ENCODE results near the gene INTS4.
"Not testable (repeated sequence)": the region's sequence is repeated elsewhere in the genome, so short reads cannot be mapped to it uniquely, and the experiment has no call there.

Gene INTS4

DNA sequence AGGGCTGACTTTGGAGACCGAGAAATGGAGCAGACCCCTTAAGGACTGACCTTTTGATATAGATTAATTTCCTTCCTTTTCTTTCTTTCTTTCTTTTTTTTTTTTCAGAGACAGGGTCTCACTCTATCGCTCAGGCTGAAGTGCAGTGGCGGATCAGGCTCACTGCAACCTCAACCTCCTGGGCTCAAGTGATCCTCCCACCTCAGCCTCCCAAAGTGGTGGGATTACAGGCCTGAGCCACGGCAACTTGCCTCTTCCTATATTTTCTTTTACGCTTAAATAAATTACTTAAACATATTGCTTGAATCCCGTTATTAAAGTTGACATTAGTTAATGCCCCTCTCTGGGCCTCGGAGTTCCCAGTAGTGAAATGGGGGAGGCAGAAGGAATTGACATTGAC, 29.0 kb upstream of the INTS4 start:
- DNase-seq, result no peak

DNA sequence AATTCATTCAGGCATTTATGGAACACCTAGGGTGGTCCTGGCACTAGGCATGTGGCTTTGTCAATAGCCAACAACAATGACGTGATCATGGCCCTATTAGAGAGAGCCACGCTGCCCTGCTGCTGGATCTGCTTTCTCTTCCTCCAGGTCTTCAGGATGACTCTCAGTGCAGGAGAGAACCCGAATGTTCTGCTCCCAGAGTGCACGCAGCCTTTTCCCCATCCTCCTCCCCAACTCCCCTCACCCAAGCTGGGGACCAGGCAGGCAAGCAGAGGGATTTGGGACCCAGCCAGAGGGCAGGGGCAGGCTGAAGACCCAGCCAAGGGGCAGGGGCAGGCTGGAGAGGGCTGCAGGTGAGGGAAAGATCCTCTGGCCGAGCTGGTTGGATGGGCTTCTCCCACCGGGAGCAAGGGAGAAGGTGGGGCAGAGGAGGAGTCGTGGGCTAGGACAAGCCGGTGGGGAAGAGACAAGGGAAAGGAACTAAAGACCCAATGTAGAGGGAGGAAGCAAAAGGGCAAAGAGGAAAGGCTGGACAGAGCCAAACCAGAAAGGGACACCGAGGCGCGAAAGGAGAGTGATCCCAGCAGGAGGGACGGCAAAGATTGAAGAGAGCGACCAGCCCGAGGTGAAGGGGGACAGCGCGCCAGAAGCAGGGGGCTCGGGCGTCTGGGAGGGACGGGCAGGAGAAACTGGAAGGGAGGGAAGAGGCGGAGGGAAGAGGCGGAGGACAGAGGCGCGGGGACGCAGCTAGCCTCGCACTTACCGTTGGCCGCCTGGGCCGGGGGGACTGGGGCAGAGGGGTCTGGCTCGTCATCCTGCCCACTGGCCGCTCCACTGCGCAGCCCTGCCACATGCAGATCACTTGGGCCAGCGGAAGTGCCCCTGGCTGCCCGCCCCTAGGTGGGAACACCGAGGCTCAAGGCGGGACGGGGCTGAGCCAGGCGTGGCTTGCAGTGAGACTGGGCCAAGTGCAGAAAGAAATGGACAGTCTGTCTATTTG, 28.2 kb upstream of the INTS4 start, which contains the start of gene KCTD14:
Gene KCTD14, minus strand, starts transcription at position 880 of the 1,000 bp plus-strand sequence. Its CDS starts 27 bp downstream, at position 853.
- no peak for DNase-seq

DNA sequence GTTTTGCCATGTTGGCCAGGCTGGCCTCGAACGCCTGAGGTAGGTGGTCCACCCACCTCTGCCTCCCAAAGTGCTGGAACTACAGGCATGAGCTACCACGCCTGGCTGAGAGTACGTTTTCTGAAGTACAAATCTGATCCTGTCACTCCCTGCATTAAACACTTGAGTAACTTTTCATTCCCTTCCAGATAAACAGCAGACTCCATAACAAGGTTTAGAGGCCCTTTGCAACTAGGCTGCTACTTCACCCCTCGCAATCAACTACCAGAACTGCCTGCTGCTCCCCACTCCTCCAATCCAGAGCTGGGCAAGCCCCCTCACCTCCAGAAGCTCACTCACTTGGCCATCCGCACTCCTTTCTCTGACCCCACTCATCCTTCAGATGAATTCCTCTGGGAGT, 27.1 kb upstream of the INTS4 start:
- no peak for DNase-seq

DNA sequence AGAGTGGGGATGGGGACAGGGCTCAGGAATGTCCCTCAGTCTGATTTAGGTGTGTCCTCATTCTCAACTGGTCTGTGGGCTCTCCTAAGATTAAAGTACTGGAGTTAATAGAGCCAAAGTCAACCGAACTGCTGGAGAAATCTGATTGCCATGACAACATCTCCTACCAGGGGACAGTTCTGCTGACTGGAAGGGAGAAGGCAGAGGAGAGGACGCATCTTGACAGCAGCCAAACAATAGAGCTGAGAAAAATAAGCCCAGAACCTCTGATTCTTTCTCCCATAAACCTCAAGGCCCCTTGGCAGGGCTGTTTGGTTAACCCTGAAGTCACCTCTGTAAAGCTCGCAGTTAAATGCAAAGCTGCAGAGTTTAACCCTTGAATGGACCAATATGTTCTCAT, 25.8 kb upstream of the INTS4 start:
- no peak for DNase-seq

DNA sequence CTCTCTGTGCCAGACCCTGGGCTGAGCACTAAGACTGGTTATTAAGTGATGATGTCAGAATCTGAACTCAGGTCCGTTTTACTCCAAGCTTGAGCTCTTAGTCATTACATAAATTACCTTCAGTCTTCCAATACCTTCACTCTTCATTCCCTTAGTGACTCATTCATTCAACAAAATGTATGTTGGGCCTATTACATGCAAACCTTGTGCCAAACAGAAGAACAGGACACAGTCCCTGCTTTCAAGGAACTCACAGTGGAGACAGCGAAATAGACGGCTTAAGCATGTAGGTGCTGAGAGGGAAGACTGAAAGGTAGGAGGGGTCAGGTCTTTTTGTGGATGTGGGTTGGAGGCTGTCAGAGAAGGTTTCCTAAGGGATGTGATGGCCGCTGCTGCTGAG, 25.3 kb upstream of the INTS4 start:
- DNase-seq, result no peak

DNA sequence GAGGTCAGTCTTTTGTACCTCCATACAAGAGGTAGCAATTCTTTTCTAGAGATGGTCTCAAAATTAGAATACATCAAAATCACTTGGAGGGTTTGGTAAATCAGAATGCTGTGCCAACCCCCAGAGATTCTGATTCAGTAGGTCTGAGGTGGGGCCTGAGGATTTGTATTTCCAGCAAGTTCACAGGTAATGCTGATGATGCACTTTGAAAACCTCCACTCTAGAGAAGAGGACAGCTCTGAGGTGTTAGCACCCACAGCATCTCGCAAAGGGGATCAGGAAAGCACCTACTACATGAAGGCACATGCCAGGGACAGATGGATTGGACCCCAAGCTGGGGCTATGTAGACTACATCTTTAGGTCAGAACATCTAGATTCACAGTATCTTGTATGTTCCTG, 21.4 kb upstream of the INTS4 start:
- no peak for DNase-seq

DNA sequence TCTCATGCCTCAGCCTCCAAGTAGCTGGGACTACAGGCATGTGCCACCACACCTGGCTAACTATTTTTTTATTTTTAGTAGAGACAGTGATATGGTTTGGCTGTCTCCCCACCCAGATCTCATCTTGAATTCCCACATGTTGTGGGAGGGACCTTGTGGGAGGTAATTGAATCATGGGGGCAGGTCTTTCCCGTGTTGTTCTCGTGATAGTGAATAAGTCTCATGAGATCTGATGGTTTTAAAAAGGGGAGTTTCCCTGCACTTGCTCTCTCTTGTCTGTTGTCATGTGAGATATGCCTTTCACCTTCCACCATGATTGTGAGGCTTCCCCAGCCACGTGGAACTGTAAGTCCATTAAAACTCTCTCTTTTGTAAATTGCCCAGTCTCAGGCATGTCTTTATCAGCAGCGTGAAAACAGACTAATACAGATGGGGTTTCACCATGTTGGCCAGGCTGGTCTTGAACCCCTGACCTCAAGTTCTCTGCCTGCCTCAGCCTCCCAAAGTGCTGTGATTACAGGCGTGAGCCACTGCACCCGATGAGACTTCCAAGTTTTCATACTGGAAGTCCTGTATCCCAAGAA, 20.6 kb upstream of the INTS4 start:
- not testable (repeated sequence) for DNase-seq

DNA sequence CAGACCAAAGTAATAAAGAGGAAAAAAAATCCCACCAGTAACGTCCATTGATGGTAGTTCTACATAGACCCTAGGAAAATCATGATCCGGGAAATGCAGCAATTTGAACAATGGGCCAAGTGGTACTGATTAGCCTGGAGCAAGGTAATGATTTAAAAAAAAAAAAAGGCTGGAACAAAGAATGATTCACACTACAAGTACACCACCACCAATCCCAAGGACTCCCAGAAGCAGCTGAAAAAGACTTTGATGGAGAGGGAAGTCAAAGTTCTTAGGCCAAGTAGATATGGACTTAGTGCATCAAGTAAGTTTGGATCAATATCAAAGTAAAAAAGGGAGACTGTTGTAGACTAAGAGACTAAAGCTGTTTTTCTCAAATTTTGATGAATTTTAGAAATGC, 16.8 kb upstream of the INTS4 start:
- DNase-seq, result no peak

DNA sequence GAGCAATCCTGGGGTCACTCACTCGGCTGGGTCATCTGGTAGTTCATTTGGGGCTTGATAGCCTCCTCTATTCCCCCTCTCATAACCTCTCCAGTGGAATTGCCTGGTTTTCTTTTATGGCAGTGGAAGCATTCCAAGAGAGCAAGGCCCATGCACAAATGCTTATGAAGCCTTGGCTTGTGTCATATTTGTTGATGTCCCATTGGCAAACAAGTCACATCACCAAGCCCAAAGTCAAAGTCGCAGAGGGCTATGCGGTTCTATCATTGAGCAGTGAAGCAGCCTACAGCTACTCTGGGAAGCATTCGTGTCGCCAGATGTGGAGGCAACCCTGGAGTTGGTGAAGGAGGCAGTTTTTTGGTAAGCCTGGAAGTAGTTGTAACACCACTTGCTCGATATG, 16.3 kb upstream of the INTS4 start:
- no peak for DNase-seq

DNA sequence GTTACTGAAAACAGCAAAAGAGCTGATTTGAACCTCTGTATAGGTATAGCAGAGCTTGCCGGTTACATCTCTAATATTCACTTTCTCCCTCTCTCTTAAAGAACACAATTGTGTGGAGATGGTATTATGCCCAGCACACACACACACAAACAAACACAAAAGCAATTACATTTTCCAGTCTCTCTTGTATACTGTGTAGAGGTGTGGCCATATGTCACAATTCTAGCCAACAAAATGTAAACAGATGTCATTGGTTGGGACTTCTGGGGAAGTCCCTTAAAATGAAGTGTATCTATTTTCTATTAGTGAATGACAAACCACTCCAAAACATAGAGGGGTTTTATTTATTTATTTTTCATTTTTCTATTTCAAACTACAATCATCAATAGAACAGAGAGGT, 15.8 kb upstream of the INTS4 start:
- DNase-seq, result no peak

DNA sequence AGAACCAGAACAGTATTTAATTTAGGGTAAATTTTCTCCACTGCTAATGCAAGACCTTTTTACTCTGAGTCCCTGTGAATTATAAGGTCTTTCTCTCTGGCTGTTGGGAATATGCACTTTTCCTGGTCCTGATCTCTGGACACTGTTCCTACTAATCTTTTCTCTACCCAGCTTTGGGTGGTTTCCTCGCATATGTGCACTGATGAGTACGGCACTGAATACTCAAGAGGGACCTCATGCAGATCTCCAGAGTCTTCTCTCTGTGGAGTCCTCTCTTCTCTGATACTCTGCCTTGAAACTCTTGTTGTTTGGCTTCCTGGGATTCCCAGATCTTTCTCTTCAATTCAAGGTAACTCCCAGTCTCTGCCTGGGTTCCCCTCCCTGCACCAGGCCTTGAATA, 14.6 kb upstream of the INTS4 start:
- no peak for DNase-seq

DNA sequence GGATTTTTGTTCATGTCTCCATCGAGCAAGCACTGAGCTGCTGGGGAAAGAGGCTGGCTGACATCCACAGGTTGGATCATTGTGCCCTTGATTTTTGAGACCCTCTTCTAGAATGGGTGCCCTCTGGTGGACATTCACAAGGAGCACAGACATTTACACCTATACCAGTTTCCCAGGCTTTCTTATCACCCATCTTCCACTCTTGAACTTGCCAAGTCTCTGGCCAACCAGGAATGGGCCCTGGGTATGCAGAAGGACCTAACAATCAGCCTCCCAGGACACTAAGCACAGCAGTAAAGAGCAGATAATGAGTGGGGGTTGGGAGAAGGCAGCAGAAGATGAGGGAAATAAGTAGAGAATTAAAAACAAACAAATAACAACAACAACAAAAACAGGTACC, 5.7 kb upstream of the INTS4 start:
- peak; percentile 35 to 43 for DNase-seq

DNA sequence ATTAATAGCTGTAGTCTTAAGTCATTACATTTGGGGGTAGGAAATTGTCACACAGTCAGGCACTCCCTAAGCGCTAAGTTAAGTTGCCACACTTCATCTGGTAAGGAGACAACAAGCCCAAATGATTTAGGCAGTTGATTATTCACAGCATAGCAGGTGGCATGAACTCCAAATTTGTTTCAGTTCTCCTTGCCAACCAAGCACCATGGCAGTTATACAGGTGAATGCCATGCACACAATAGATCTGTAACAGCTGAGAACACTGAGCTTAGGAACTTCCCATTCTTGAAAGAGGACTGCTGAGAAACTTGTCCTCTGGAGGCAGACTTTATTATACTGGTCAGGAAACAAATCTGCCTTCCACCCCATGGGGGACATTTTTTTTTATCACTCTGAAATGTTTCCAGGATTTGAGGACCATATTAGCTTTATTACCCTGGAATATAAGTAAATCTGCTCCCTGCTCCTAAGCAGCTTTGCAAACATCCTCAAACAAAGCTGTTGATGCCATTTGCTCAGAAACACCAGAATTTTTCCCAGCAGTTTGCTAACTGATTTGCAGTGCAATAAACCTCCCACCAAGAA, 5.1 kb upstream of the INTS4 start:
- DNase-seq, result no peak

DNA sequence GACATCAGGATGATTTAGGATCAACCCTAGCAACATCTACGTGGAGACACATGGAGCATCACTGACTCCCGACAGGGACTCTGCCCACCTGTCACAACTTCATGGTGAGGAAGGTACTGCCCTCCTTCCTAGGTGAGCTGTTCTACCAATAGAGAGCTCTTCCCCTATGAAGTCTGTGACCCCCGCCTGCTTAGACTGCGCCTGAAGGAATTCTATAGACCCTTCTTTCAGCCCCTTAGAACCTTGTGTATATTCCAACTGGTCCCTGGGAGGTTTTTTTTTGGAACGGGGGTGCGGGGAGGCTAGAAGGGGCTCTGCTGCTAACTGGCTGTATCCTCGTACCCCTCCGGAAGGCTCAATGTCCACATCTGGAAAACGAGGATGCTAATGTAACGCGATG, 566 bp downstream of the INTS4 start:
- no peak for DNase-seq

DNA sequence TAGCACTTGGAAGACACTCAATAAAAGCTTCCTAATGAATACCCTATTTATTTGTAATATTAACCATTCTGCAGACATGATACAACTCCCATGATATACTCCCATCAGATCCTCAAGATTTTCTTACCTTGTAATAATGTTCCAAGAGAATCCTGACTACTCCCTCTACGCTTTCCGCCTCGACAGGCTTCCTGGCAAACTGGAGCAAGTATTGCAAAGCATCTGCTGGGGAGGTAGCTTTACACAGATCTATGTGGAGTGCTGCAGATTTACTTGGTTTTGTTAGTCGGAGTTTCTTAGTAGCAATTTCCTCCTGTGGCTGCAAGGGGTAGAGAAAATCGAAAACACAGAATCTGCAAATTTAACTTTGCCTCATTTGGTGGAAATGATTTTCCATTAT, 3.5 kb downstream of the INTS4 start:
- no peak for DNase-seq

DNA sequence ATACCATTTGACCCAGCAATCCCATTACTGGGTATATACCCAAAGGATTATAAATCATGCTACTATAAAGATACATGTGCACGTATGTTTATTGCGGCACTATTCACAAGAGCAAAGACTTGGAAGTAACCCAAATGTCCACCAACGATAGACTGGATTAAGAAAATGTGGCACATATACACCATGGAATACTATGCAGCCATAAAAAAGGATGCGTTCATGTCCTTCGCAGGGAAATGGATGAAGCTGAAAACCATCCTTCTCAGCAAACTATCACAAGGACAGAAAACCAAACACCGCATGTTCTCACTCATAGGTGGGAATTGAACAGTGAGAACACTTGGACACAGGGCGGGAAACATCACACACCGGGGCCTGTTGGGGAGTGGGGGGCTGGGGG, 8.0 kb downstream of the INTS4 start:
- DNase-seq, result not testable (repeated sequence)

DNA sequence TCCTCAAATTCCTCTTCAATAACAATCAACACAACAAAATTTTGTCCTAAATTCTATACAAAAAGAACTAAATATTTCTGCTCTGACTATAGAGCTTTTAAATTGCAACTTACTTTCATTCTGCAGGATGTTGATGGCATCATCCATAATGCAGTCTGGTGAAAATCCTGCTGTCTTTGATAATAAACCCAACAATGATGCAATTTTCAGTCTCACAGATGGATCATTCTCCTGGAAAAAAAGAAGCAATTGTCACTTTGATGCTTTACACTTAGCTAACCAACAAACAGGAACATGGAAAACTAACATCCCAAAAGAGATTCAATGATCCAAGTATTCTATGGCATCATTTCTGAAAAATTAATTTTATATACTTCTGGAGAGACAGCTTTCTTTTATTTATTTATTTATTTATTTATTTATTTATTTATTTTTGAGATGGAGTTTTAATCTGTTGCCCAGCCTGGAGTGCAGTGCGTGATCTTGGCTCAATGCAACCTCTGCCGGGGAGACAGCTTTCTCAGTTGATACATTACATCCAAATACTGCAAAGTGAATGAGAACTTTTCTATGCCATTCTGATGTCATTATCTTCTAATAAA, 13.0 kb downstream of the INTS4 start:
- no peak for DNase-seq

DNA sequence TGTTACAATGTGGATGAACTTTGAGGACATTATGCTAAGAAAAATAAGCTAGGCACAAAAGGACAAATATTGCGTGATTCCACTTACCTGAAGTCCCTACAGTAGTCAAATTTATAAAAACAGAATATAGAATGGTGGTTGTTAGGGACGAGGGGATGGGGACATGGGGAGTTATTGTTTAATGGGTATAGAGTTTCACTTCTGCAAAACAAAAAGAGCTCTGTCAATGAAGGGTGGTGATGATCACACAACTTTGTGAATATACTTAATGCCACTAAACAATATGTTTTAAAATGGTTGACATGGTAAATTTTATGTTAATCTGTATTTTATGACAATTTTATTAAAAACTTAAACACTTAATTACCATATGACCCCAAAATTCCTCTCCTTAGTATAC, 26.1 kb downstream of the INTS4 start:
- no peak for DNase-seq

DNA sequence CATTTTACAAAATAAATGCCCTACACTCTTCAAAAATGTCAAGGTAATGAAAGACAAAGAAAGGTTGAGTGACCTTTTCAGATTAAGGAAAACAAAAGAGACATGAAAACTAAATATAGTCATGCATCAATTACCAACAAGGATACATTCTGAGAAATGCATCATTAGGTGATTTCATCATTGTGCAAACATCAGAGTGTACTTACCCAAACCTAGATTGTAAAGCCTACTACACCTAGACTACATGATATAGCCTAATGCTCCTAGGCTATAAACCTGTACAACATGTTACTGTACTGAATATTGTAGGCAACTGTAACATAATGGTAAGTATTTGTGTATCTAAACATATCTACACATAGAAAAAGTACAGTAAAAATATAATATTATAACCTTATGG, 26.7 kb downstream of the INTS4 start:
- no peak for DNase-seq

DNA sequence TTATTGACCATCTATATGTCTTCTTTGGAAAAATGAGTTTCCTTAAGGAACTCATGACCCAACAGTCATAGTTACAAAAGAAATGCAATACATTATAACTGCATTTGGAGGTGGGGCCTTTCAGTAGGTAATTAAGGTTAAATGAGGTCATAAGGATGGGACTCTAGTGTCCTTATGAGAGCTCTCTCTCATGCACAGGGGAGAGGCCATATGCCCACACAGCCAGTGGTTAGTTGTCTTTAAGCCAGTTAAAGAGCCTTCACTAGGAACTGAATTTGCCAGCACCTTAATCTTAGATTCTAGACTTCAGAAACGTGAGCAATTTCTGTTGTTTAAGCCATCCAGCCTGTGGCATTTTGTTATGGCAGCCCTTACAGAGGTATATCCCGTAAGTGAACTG, 27.3 kb downstream of the INTS4 start:
- DNase-seq, result no peak

DNA sequence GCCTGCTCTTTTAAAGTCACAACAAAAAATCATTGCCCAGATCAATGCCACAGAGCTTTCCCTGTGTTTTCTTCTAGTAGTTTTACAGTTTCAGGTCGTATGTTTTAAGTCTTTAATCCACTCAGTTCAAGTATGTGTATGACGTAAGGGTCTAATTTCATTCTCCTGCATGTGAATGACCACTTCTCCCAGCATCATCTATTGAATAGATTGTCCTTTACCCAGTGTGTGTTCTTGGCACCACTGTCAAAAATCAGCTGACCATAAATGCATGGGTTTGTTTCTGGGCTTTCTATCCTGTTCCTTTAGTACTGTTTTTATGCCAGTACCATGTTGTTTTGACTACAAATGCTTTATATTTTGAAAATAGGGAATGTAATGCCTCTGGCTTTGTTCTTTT, 28.1 kb downstream of the INTS4 start:
- no peak for DNase-seq

DNA sequence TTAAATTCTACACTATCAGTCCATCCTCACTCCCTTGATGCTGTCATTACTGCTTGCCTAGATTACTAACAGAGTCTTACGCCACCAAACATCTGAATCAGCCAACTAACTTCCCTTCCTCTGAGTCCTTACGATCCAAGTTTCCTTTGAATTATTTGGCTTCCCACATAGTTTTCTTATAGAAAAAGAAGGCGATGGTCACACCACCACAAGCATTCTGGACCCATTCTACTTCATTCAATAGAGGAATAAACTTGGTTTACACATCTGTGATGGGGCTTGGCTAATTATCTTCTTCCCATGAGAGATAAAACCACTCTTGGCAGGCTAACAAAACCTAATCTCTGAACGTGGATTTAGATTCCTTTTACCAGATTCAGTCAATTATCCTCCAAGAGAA, 35.0 kb downstream of the INTS4 start:
- no peak for DNase-seq

DNA sequence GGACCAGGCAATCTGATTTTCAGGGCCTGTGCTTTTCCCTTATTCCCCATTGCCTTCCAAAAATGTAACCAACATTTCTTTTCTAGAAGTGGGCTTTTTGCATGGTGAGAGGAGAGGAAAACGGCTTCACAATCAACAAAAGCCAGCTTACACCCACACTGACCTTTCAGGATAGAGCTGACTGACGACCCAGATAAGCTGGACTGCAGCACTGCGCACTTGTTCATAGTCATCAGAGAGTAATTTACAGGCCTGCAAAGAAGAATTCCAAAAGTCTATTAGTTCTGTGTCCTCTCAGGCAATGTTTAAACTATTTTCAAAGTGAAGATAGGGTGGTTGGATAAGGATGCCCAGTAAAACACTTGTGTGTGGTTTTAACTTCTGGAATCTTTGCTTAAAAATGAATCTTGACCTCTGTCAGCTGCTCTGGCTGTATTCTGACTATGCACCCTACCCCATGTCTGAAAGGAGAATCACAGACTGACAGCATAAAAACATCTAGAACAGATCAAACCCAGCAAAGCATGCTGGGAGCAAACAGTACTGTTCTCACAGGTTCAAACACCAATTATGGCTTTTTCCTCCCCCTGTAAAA, 35.8 kb downstream of the INTS4 start:
- DNase-seq, result not testable (repeated sequence)
